GM19193 (cell line): Measurements from ENCODE around the gene ARHGEF26.

Experiments used
- POLR2A ChIP-seq: IDR thresholded peaks from 4 replicates; pipeline ENCODE4 v1.6.1; 2011; ENCODE audit not compliant: insufficient read depth, insufficient read length; ENCODE audit errors: extremely low read depth

ARHGEF26 gene

GRCh38 chr3:154131830-154132229 lies 10.6 kb downstream of the ARHGEF26 start:
- no peak for TF ChIP-seq POLR2A

GRCh38 chr3:154132777-154133375 lies 11.7 kb downstream of the ARHGEF26 start:
- TF ChIP-seq POLR2A, result no peak

- no peak for TF ChIP-seq POLR2A
Measured at GRCh38 chr3:154135511-154136173, 14.5 kb downstream of the ARHGEF26 start.

GRCh38 chr3:154137036-154137435 lies 15.8 kb downstream of the ARHGEF26 start:
- no peak for TF ChIP-seq POLR2A

GRCh38 chr3:154139996-154140436 lies 18.8 kb downstream of the ARHGEF26 start:
- no peak for TF ChIP-seq POLR2A

GRCh38 chr3:154142608-154143007 lies 21.4 kb downstream of the ARHGEF26 start:
- no peak for TF ChIP-seq POLR2A

- no peak for TF ChIP-seq POLR2A
Measured at GRCh38 chr3:154143873-154144272, 22.7 kb downstream of the ARHGEF26 start.

- no peak for TF ChIP-seq POLR2A
Measured at GRCh38 chr3:154144825-154145465, 23.8 kb downstream of the ARHGEF26 start.

- no peak for TF ChIP-seq POLR2A
Measured at GRCh38 chr3:154148541-154148940, 27.4 kb downstream of the ARHGEF26 start.

GRCh38 chr3:154149286-154149685 lies 28.1 kb downstream of the ARHGEF26 start:
- no peak for TF ChIP-seq POLR2A

- no peak for TF ChIP-seq POLR2A
Measured at GRCh38 chr3:154151969-154152368, 30.8 kb downstream of the ARHGEF26 start.

GRCh38 chr3:154152741-154153140 lies 31.6 kb downstream of the ARHGEF26 start:
- no peak for TF ChIP-seq POLR2A

- no peak for TF ChIP-seq POLR2A
Measured at GRCh38 chr3:154156530-154156929, 35.3 kb downstream of the ARHGEF26 start.

GRCh38 chr3:154161806-154162205 lies 40.6 kb downstream of the ARHGEF26 start:
- TF ChIP-seq POLR2A, result no peak

GRCh38 chr3:154164387-154164786 lies 43.2 kb downstream of the ARHGEF26 start:
- no peak for TF ChIP-seq POLR2A
